Retinal pigment epithelial cell (primary cell): ENCODE measurements around the gene NUP42.
"Not testable (repeated sequence)": the region's sequence is repeated elsewhere in the genome, so short reads cannot be mapped to it uniquely, and the experiment has no call there.

Source experiments
- DNase-seq: peaks from one replicate; pipeline ENCODE4 v3.0.0-alpha.2; 2010; ENCODE audit warnings: low read depth
- H3K4me3 ChIP-seq: 2 replicates; pipeline ENCODE4 v1.5.1; 2011; ENCODE audit warnings: mild to moderate bottlenecking, low read length, control low read depth, moderate library complexity
- TF ChIP-seq, protein P1 (sequence below): conservative IDR thresholded peaks from 2 replicates; pipeline ENCODE4 v1.5.1; 2011; ENCODE audit warnings: low read depth, low read length, control low read depth, inconsistent platforms

The NUP42 gene

DNA sequence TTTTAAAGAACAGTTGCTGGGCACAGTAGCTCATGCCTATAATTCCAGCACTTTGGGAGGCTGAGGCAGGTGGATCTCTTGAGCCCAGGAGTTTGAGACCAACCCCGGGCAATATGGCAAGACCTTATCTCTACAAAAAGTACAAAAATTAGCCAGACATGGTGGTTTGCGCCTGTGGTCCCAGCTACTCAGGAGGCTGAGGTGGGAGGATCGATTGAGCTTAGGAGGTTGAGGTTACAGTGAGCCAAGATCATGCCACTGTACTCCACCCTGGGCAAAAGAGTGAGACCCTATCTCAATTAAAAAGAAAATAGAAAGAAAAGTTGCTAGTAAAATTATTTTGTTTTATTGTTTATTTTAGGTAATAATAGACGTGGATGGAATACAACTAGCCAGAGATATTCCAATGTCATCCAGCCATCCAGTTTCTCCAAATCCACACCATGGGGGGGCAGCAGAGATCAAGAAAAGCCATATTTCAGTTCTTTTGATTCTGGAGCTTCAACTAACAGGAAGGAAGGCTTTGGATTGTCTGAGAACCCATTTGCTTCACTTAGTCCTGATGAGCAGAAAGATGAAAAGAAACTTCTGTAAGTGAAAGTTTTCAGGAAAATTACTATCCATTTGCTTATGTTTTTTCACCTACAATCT, 3.0 kb downstream of the NUP42 start:
- H3K4me3 ChIP-seq: no peak overlapping the region
- TF ChIP-seq, protein P1, sequence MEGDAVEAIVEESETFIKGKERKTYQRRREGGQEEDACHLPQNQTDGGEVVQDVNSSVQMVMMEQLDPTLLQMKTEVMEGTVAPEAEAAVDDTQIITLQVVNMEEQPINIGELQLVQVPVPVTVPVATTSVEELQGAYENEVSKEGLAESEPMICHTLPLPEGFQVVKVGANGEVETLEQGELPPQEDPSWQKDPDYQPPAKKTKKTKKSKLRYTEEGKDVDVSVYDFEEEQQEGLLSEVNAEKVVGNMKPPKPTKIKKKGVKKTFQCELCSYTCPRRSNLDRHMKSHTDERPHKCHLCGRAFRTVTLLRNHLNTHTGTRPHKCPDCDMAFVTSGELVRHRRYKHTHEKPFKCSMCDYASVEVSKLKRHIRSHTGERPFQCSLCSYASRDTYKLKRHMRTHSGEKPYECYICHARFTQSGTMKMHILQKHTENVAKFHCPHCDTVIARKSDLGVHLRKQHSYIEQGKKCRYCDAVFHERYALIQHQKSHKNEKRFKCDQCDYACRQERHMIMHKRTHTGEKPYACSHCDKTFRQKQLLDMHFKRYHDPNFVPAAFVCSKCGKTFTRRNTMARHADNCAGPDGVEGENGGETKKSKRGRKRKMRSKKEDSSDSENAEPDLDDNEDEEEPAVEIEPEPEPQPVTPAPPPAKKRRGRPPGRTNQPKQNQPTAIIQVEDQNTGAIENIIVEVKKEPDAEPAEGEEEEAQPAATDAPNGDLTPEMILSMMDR: peak; percentile 69
- DNase-seq: no peak

DNA sequence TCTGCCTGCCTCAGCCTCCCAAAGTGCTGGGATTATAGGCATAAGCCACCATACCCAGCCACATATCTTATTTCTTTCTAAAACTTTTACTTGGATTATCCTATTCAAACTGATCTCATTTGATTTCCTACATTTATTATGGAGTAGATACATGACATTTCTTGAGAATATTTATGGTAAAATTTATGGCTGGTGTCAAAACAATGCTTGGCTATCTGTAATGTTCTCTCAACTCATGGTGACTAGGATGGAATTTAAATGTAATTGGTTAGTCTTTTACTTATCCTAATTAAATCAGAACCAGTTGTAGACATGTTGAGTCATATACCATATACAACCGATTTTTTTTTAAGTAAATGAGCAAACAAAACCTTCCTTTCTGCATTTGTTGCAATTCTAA, 4.1 kb downstream of the NUP42 start:
- no peak for DNase-seq
- TF ChIP-seq, protein P1: no peak

DNA sequence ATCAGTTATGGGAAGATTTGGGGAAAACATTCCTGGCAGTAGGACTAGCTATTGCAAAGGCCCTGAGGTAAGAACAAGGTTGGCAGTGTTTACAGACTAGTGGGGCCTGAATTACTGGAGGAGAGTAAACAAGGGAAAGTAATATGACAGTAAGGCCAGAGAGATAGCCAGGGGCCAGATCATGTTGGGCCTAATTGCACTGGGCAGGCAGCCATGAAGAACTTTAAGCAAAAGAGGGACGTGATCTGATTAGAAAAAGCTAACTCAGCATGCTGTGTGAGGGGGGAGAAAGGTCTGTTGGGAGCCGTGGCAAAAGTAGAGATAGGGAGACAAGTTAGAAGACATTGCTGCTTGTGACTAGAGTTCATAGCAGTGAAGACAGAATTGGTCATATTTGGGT, 9.2 kb downstream of the NUP42 start:
- TF ChIP-seq, protein P1: no peak
- H3K4me3 ChIP-seq: no peak overlapping the region
- DNase-seq: no peak

More for the DNA sequence above, 4.1 kb downstream of the NUP42 start:
- H3K4me3 ChIP-seq: no peak overlapping the region

DNA sequence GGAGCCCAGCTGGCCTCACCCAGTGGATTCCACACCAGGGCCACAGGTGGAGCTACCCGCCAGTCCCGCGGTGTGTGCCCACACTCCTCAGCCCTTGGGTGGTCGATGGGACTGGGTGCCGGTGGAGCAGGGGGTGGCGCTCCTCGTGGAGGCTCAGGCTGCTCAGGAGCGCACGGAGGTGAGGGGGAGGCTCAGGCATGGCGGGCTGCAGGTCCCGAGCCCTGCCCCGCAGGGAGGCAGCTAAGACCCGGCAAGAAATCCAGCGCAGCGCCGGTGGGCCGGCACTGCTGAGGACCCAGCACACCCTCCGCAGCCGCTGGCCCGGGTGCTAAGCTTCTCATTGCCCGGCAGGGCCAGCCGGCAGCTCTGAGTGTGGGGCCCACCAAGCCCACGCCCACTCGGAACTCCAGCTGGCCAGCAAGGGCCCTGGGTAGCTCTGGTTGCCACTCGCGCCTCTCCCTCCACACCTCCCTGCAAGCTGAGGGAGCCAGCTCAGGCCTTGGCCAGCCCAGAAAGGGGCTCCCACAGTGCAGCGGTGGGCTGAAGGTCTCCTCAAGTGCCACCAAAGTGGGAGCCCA, 11.9 kb downstream of the NUP42 start:
- not testable (repeated sequence) for DNase-seq

DNA sequence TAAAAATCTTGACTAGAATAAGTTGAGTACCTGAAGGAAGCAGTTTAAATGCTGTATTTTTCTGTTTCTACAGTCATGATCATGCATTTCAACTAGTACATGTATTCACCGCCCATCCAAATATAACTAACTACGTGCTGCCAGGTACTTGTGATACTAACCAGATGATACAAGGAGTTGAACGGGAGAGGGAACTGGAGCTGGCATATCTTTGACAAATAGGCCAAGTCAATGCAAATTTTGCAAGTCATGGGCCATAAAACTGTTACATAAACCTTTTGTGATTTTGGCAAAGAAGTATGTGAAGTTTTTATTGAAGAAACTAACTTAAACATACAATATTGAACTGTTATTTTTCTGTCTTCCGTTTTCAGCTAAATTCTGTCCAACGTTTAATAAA, 14.5 kb downstream of the NUP42 start:
- TF ChIP-seq, protein P1: no peak
- H3K4me3 ChIP-seq: no peak overlapping the region
- DNase-seq: no peak

More for the DNA sequence above, 11.9 kb downstream of the NUP42 start:
- H3K4me3 ChIP-seq: not testable (repeated sequence)

DNA sequence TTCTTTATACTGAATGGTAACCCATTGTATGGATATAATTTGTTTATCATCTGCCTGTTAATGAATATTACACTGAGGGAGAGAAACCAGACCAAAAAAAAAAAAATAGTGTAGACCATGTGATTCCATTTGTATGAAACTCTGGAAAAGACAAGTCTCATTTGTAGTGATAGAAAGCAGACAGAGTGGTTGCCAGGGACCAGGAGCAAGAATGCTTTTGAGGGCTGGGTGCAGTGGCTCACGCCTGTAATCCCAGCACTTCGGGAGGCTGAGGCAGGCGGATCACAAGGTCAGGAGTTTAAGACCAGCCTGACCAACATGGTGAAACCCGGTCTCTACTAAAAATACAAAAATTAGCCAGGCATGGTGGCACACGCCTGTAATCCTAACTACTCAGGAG, 15.9 kb downstream of the NUP42 start:
- not testable (repeated sequence) for H3K4me3 ChIP-seq, DNase-seq

DNA sequence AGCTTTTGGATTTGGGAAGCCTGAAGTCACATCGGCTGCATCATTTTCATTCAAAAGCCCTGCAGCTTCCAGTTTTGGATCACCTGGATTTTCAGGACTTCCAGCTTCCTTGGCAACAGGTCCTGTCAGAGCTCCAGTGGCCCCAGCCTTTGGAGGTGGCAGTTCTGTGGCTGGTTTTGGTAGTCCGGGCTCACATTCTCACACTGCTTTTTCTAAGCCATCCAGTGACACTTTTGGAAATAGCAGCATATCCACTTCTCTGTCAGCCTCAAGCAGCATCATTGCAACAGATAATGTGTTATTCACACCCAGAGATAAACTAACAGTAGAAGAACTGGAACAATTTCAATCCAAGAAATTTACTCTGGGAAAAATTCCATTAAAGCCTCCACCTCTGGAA, 18.5 kb downstream of the NUP42 start:
- H3K4me3 ChIP-seq: no peak overlapping the region
- TF ChIP-seq, protein P1: no peak
- no peak for DNase-seq

DNA sequence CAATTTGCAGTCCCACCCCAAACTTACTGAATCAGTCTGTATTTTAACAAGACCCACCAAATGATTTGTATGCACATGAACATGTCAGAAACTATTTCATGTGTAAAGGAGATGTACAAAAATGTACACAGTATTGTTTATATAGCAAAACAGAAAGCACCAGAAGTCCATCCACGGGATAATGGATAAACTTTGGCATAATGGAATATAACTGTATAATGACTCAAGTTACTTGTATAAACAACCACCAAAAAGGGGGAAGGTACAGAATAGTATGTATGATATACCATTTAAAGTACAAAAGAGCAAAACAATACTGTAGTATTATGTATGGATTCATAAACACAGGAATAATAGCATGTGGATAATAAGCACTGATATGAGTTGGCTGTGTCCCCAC, 22.4 kb downstream of the NUP42 start:
- no peak for DNase-seq
- TF ChIP-seq, protein P1: no peak
- H3K4me3 ChIP-seq: no peak overlapping the region
